ENCODE results near the gene DVL1. TPM values are rescaled to one million over a fixed set of nuclear protein-coding genes. Genes with fewer than 3 reads are reported as not detected.

The DVL1 gene
- total and polyA plus RNA-seq, 9 of the 15 experiments (the other 6 are each of a cell fraction or from before 2014, with no cell fraction given) = 0.62 to 135 (median 24.3) TPM

DNA sequence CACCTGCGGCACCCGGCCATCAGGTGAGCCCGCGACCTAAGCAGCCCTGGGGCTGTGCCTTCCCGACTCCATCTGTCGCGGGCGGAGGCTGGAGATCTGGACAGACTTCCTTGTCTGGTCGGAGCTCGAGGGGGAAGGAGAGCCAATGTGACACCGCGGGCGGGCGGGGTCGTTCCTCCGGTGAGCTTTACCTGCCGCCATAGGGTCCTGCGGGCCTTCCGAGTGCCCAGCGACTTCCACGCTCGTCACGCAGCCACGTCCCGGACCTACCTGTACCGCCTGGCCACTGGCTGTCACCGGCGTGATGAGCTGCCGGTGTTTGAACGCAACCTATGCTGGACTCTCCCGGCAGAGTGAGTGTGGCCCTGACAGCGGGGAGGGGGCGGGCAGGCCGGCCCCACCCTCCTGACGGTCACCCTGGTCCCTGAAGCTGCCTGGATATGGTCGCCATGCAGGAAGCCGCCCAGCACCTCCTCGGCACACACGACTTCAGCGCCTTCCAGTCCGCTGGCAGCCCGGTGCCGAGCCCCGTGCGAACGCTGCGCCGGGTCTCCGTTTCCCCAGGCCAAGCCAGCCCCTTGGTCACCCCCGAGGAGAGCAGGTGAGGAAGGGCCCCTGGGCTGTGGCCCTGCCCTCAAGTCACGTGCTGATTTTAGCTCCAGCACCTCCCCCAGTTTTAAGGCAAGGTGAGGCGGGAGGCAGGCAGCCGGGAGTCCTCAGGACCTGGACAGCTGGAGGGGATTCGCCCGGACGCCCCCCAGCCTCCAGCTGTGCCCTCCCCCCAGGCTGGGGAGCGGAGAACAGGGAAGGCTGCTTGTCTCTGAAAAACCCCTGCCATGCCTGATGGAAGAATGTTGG lies 39.7 kb downstream of the DVL1 start (continued):
- TF ChIP-seq MYC (IDR thresholded peaks at IDR 0.05; ENCODE audit: low read depth, low read length) (no peak), MYC (CRISPR knock-in tag; IDR thresholded peaks at IDR 0.05; ENCODE audit: borderline replicate concordance, low read depth) (peak; percentile 67; the same call in 1 of the 2 replicates), NKRF (IDR thresholded peaks at IDR 0.05; ENCODE audit: borderline replicate concordance) (0 out of 2 replicates have a peak, but pooled peaks have one; percentile 9), MYBL2 (IDR thresholded peaks at IDR 0.05; ENCODE audit: low read depth) (no peak), MYBL2 (CRISPR knock-in tag; IDR thresholded peaks at IDR 0.05; ENCODE audit: borderline replicate concordance) (0 out of 2 replicates have a peak, but pooled peaks have one; percentile 18), ZNF830 (CRISPR knock-in tag; IDR thresholded peaks at IDR 0.05) (no peak), NCOR1 (IDR thresholded peaks at IDR 0.05) (no peak), HDAC8 (tag; IDR thresholded peaks at IDR 0.05) (no peak), ZNF146 (CRISPR knock-in tag; IDR thresholded peaks at IDR 0.05; ENCODE audit: unreplicated experiment) (peak; percentile 1), ZNF79 (CRISPR knock-in tag; IDR thresholded peaks at IDR 0.05; ENCODE audit: low read depth) (no peak), SMARCC2 (IDR thresholded peaks at IDR 0.05; ENCODE audit: low read depth) (no peak), ZNF551 (CRISPR knock-in tag; IDR thresholded peaks at IDR 0.05) (no peak)
- TF ChIP-seq, protein P1, sequence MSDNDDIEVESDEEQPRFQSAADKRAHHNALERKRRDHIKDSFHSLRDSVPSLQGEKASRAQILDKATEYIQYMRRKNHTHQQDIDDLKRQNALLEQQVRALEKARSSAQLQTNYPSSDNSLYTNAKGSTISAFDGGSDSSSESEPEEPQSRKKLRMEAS (CRISPR knock-in tag; IDR thresholded peaks at IDR 0.05) = no peak; the same call in none of the 2 replicates
- TF ChIP-seq, protein P2, sequence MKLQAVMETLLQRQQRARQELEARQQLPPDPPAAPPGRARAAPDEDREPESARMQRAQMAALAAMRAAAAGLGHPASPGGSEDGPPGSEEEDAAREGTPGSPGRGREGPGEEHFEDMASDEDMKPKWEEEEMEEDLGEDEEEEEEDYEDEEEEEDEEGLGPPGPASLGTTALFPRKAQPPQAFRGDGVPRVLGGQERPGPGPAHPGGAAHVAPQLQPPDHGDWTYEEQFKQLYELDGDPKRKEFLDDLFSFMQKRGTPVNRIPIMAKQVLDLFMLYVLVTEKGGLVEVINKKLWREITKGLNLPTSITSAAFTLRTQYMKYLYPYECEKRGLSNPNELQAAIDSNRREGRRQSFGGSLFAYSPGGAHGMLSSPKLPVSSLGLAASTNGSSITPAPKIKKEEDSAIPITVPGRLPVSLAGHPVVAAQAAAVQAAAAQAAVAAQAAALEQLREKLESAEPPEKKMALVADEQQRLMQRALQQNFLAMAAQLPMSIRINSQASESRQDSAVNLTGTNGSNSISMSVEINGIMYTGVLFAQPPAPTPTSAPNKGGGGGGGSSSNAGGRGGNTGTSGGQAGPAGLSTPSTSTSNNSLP (IDR thresholded peaks at IDR 0.05; ENCODE audit: borderline replicate concordance, low read depth, low read length) = no peak
- TF ChIP-seq, protein P3, sequence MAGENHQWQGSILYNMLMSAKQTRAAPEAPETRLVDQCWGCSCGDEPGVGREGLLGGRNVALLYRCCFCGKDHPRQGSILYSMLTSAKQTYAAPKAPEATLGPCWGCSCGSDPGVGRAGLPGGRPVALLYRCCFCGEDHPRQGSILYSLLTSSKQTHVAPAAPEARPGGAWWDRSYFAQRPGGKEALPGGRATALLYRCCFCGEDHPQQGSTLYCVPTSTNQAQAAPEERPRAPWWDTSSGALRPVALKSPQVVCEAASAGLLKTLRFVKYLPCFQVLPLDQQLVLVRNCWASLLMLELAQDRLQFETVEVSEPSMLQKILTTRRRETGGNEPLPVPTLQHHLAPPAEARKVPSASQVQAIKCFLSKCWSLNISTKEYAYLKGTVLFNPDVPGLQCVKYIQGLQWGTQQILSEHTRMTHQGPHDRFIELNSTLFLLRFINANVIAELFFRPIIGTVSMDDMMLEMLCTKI (IDR thresholded peaks at IDR 0.05; ENCODE audit: partially characterized antibody) = no peak
- TF ChIP-seq, protein P4, sequence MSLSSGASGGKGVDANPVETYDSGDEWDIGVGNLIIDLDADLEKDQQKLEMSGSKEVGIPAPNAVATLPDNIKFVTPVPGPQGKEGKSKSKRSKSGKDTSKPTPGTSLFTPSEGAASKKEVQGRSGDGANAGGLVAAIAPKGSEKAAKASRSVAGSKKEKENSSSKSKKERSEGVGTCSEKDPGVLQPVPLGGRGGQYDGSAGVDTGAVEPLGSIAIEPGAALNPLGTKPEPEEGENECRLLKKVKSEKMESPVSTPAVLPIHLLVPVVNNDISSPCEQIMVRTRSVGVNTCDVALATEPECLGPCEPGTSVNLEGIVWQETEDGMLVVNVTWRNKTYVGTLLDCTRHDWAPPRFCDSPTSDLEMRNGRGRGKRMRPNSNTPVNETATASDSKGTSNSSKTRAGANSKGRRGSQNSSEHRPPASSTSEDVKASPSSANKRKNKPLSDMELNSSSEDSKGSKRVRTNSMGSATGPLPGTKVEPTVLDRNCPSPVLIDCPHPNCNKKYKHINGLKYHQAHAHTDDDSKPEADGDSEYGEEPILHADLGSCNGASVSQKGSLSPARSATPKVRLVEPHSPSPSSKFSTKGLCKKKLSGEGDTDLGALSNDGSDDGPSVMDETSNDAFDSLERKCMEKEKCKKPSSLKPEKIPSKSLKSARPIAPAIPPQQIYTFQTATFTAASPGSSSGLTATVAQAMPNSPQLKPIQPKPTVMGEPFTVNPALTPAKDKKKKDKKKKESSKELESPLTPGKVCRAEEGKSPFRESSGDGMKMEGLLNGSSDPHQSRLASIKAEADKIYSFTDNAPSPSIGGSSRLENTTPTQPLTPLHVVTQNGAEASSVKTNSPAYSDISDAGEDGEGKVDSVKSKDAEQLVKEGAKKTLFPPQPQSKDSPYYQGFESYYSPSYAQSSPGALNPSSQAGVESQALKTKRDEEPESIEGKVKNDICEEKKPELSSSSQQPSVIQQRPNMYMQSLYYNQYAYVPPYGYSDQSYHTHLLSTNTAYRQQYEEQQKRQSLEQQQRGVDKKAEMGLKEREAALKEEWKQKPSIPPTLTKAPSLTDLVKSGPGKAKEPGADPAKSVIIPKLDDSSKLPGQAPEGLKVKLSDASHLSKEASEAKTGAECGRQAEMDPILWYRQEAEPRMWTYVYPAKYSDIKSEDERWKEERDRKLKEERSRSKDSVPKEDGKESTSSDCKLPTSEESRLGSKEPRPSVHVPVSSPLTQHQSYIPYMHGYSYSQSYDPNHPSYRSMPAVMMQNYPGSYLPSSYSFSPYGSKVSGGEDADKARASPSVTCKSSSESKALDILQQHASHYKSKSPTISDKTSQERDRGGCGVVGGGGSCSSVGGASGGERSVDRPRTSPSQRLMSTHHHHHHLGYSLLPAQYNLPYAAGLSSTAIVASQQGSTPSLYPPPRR (CRISPR knock-in tag; IDR thresholded peaks at IDR 0.05; ENCODE audit: borderline replicate concordance) = peak; percentile 83; the same call in 1 of the 2 replicates
